ENCODE data around the gene ZNF69. TPM values are rescaled to one million over a fixed set of nuclear protein-coding genes. Genes with fewer than 3 reads are reported as not detected.
"Not testable (repeated sequence)": the region's sequence is repeated elsewhere in the genome, so short reads cannot be mapped to it uniquely, and the experiment has no call there.

ZNF69 gene
- total and polyA plus RNA-seq, 5 donors from 2014 or later, result 0.86 to 2.6 (median 2.0) TPM

- no peak for DNase-seq
- Mint-ChIP-seq H3K27ac (no peak overlapping the region), H3K4me3 (no peak overlapping the region), H3K27me3 (no peaks in the 10 kb centered on the region), H3K9me3 (peaks cover 4 to 71% (median 19%) of the 10 kb centered on the region in 7 donors), H3K4me1 (peaks cover 0 to 3% (median 0%) of the 10 kb centered on the region in 4 donors), H3K36me3 (peaks cover 31% of the 10 kb centered on the region)
- no peaks in the 10 kb centered on the region for H3K36me3 ChIP-seq (ENCODE audit: control insufficient read depth, insufficient read depth, low read length)
- peaks cover 31 to 76% of the 10 kb centered on the region in 2 experiments for H3K9me3 ChIP-seq (ENCODE audit: control insufficient read depth in 2 of 2, low read length in 2 of 2)
- no peaks in the 10 kb centered on the region for H3K27me3 ChIP-seq (ENCODE audit: control insufficient read depth, insufficient read depth, low read length)
- no peak overlapping the region for H3K4me3 ChIP-seq (ENCODE audit: low read depth, low read length)
- H3K27ac ChIP-seq (ENCODE audit: insufficient read depth, low read length, poor library complexity, severe bottlenecking), result no peak overlapping the region
- ATAC-seq (ENCODE audit: low read depth in 2 of 2), result no peak
- H3K4me1 ChIP-seq (ENCODE audit: control insufficient read depth, insufficient read depth, low read length, poor library complexity, severe bottlenecking), result no peaks in the 10 kb centered on the region
Measured at GRCh38 chr19:11856596-11857250, 30.9 kb upstream of the ZNF69 start.

- Mint-ChIP-seq H3K27me3 (no peaks in the 10 kb centered on the region), H3K9me3 (peaks cover 4 to 87% (median 28%) of the 10 kb centered on the region in 7 donors), H3K4me3 (no peak overlapping the region), H3K27ac (no peak overlapping the region), H3K36me3 (peaks cover 41% of the 10 kb centered on the region), H3K4me1 (peaks cover 0 to 2% (median 0%) of the 10 kb centered on the region in 4 donors)
- DNase-seq (no peak), ATAC-seq (ENCODE audit: low read depth in 2 of 2) (no peak)
- Histone ChIP-seq H3K4me3 (ENCODE audit: low read depth, low read length) (no peak overlapping the region), H3K36me3 (ENCODE audit: control insufficient read depth, insufficient read depth, low read length) (no peaks in the 10 kb centered on the region), H3K27me3 (ENCODE audit: control insufficient read depth, insufficient read depth, low read length) (no peaks in the 10 kb centered on the region), H3K27ac (ENCODE audit: insufficient read depth, low read length, poor library complexity, severe bottlenecking) (no peak overlapping the region), H3K4me1 (ENCODE audit: control insufficient read depth, insufficient read depth, low read length, poor library complexity, severe bottlenecking) (no peaks in the 10 kb centered on the region), H3K9me3 (ENCODE audit: control insufficient read depth in 2 of 2, low read length in 2 of 2) (peaks cover 38 to 91% of the 10 kb centered on the region in 2 experiments)
Measured at GRCh38 chr19:11860721-11861120, 26.9 kb upstream of the ZNF69 start.

GRCh38 chr19:11861301-11861700, 26.3 kb upstream of the ZNF69 start:
- Histone ChIP-seq H3K27ac (ENCODE audit: insufficient read depth, low read length, poor library complexity, severe bottlenecking) (no peak overlapping the region), H3K9me3 (ENCODE audit: control insufficient read depth in 2 of 2, low read length in 2 of 2) (peaks cover 43 to 95% of the 10 kb centered on the region in 2 experiments), H3K27me3 (ENCODE audit: control insufficient read depth, insufficient read depth, low read length) (no peaks in the 10 kb centered on the region), H3K36me3 (ENCODE audit: control insufficient read depth, insufficient read depth, low read length) (peaks cover 3% of the 10 kb centered on the region), H3K4me3 (ENCODE audit: low read depth, low read length) (no peak overlapping the region), H3K4me1 (ENCODE audit: control insufficient read depth, insufficient read depth, low read length, poor library complexity, severe bottlenecking) (no peaks in the 10 kb centered on the region)
- Mint-ChIP-seq H3K4me3 (no peak overlapping the region), H3K9me3 (peaks cover 4 to 87% (median 29%) of the 10 kb centered on the region in 7 donors), H3K36me3 (peaks cover 39% of the 10 kb centered on the region), H3K27ac (no peak overlapping the region), H3K27me3 (no peaks in the 10 kb centered on the region), H3K4me1 (peaks cover 0 to 2% (median 0%) of the 10 kb centered on the region in 4 donors)
- DNase-seq (no peak), ATAC-seq (ENCODE audit: low read depth in 2 of 2) (no peak)

GRCh38 chr19:11867766-11868165, 19.8 kb upstream of the ZNF69 start:
- H3K4me3 Mint-ChIP-seq; ATAC-seq (ENCODE audit: low read depth in 2 of 2); DNase-seq; H3K4me1 Mint-ChIP-seq; H3K27ac Mint-ChIP-seq; H3K27ac ChIP-seq (ENCODE audit: insufficient read depth, low read length, poor library complexity, severe bottlenecking); H3K27me3 Mint-ChIP-seq; H3K27me3 ChIP-seq (ENCODE audit: control insufficient read depth, insufficient read depth, low read length); H3K4me1 ChIP-seq (ENCODE audit: control insufficient read depth, insufficient read depth, low read length, poor library complexity, severe bottlenecking); H3K4me3 ChIP-seq (ENCODE audit: low read depth, low read length): not testable (repeated sequence)
- Histone ChIP-seq H3K36me3 (ENCODE audit: control insufficient read depth, insufficient read depth, low read length) (peaks cover 16% of the 10 kb centered on the region), H3K9me3 (ENCODE audit: control insufficient read depth in 2 of 2, low read length in 2 of 2) (peaks cover 46 to 99% of the 10 kb centered on the region in 2 experiments)
- Mint-ChIP-seq H3K36me3 (peaks cover 42% of the 10 kb centered on the region), H3K9me3 (peaks cover 0 to 86% (median 26%) of the 10 kb centered on the region in 7 donors)

GRCh38 chr19:11868188-11868587, 19.4 kb upstream of the ZNF69 start:
- H3K27ac Mint-ChIP-seq, result no peak overlapping the region
- Histone ChIP-seq H3K4me3 (ENCODE audit: low read depth, low read length) (no peak overlapping the region), H3K36me3 (ENCODE audit: control insufficient read depth, insufficient read depth, low read length) (peaks cover 16% of the 10 kb centered on the region), H3K9me3 (ENCODE audit: control insufficient read depth in 2 of 2, low read length in 2 of 2) (peaks cover 46 to 99% of the 10 kb centered on the region in 2 experiments), H3K27me3 (ENCODE audit: control insufficient read depth, insufficient read depth, low read length) (no peaks in the 10 kb centered on the region), H3K4me1 (ENCODE audit: control insufficient read depth, insufficient read depth, low read length, poor library complexity, severe bottlenecking) (no peaks in the 10 kb centered on the region), H3K27ac (ENCODE audit: insufficient read depth, low read length, poor library complexity, severe bottlenecking) (no peak overlapping the region)
- DNase-seq (no peak), ATAC-seq (ENCODE audit: low read depth in 2 of 2) (no peak)
- no peaks in the 10 kb centered on the region for H3K27me3 Mint-ChIP-seq
- peaks cover 0 to 82% (median 25%) of the 10 kb centered on the region in 7 donors for H3K9me3 Mint-ChIP-seq
- peaks cover 40% of the 10 kb centered on the region for H3K36me3 Mint-ChIP-seq
- no peaks in the 10 kb centered on the region for H3K4me1 Mint-ChIP-seq
- H3K4me3 Mint-ChIP-seq, result no peak overlapping the region

GRCh38 chr19:11872624-11873023, 15.0 kb upstream of the ZNF69 start:
- ATAC-seq (ENCODE audit: low read depth in 2 of 2) (no peak), DNase-seq (no peak)
- Histone ChIP-seq H3K27me3 (ENCODE audit: control insufficient read depth, insufficient read depth, low read length) (no peaks in the 10 kb centered on the region), H3K4me3 (ENCODE audit: low read depth, low read length) (no peak overlapping the region), H3K9me3 (ENCODE audit: control insufficient read depth in 2 of 2, low read length in 2 of 2) (peaks cover 17 to 57% of the 10 kb centered on the region in 2 experiments), H3K27ac (ENCODE audit: insufficient read depth, low read length, poor library complexity, severe bottlenecking) (no peak overlapping the region), H3K36me3 (ENCODE audit: control insufficient read depth, insufficient read depth, low read length) (peaks cover 2% of the 10 kb centered on the region), H3K4me1 (ENCODE audit: control insufficient read depth, insufficient read depth, low read length, poor library complexity, severe bottlenecking) (no peaks in the 10 kb centered on the region)
- Mint-ChIP-seq H3K36me3 (peaks cover 12% of the 10 kb centered on the region), H3K4me3 (no peak overlapping the region), H3K9me3 (peaks cover 0 to 42% (median 15%) of the 10 kb centered on the region in 7 donors), H3K27me3 (no peaks in the 10 kb centered on the region), H3K4me1 (no peaks in the 10 kb centered on the region), H3K27ac (no peak overlapping the region)

GRCh38 chr19:11873762-11874161, 13.8 kb upstream of the ZNF69 start:
- no peak overlapping the region for H3K4me3 Mint-ChIP-seq
- H3K4me1 Mint-ChIP-seq, result no peaks in the 10 kb centered on the region
- no peak for DNase-seq
- H3K36me3 Mint-ChIP-seq, result peaks cover 4% of the 10 kb centered on the region
- peaks cover 6 to 46% of the 10 kb centered on the region in 2 experiments for H3K9me3 ChIP-seq (ENCODE audit: control insufficient read depth in 2 of 2, low read length in 2 of 2)
- ATAC-seq (ENCODE audit: low read depth in 2 of 2), result no peak
- H3K27ac ChIP-seq (ENCODE audit: insufficient read depth, low read length, poor library complexity, severe bottlenecking), result no peak overlapping the region
- no peaks in the 10 kb centered on the region for H3K4me1 ChIP-seq (ENCODE audit: control insufficient read depth, insufficient read depth, low read length, poor library complexity, severe bottlenecking)
- H3K27me3 Mint-ChIP-seq, result no peaks in the 10 kb centered on the region
- H3K9me3 Mint-ChIP-seq, result peaks cover 0 to 31% (median 11%) of the 10 kb centered on the region in 7 donors
- H3K4me3 ChIP-seq (ENCODE audit: low read depth, low read length), result no peak overlapping the region
- no peaks in the 10 kb centered on the region for H3K36me3 ChIP-seq (ENCODE audit: control insufficient read depth, insufficient read depth, low read length)
- H3K27ac Mint-ChIP-seq, result no peak overlapping the region
- H3K27me3 ChIP-seq (ENCODE audit: control insufficient read depth, insufficient read depth, low read length), result no peaks in the 10 kb centered on the region

GRCh38 chr19:11879687-11880266, 7.8 kb upstream of the ZNF69 start:
- DNase-seq, result peak in 2 of 3 donors; percentile 13 to 18
- H3K27ac ChIP-seq (ENCODE audit: insufficient read depth, low read length, poor library complexity, severe bottlenecking); H3K4me1 Mint-ChIP-seq; H3K27me3 Mint-ChIP-seq; H3K27me3 ChIP-seq (ENCODE audit: control insufficient read depth, insufficient read depth, low read length); H3K4me3 Mint-ChIP-seq; H3K4me3 ChIP-seq (ENCODE audit: low read depth, low read length); H3K9me3 ChIP-seq (ENCODE audit: control insufficient read depth in 2 of 2, low read length in 2 of 2); H3K27ac Mint-ChIP-seq; H3K4me1 ChIP-seq (ENCODE audit: control insufficient read depth, insufficient read depth, low read length, poor library complexity, severe bottlenecking); H3K36me3 ChIP-seq (ENCODE audit: control insufficient read depth, insufficient read depth, low read length); H3K9me3 Mint-ChIP-seq; ATAC-seq (ENCODE audit: low read depth in 2 of 2); H3K36me3 Mint-ChIP-seq: not testable (repeated sequence)

Measured in CD4-positive, CD25-positive, alpha-beta regulatory T cell (primary cell).